Endometrium (tissue), 2 donors: Measurements from ENCODE around the gene DZANK1.
"Not testable (repeated sequence)": the region's sequence is repeated elsewhere in the genome, so short reads cannot be mapped to it uniquely, and the experiment has no call there.

Experiments
- FAIRE-seq: peaks from 2 replicates; lab custom pipeline; 2012; peaks lifted over from hg19 to GRCh38; lab: Jason Lieb, UNC
- donor health status: control.
- donor health status: control.

The DZANK1 gene

DNA sequence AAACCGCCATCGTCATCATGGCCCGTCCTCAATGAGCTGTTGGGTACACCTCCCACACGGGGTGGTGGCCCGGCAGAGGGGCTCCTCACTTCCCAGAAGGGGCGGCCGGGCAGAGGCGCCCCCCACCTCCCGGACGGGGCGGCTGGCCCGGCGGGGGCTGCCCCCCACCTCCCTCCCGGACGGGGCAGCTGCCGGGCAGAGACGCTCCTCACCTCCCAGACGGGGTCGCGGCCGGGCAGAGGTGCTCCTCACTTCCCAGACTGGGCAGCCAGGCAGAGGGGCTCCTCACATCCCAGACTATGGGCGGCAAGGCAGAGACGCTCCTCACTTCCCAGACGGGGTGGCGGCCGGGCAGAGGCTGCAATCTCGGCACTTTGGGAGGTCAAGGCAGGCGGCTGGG is 91.3 kb downstream of the DZANK1 start:
- FAIRE-seq: not testable (repeated sequence)

- no peak for FAIRE-seq
Observed at GRCh38 chr20:18372296-18372695, 94.5 kb downstream of the DZANK1 start.

- FAIRE-seq: no peak
Observed at GRCh38 chr20:18364768-18365167, 102.1 kb downstream of the DZANK1 start.

DNA sequence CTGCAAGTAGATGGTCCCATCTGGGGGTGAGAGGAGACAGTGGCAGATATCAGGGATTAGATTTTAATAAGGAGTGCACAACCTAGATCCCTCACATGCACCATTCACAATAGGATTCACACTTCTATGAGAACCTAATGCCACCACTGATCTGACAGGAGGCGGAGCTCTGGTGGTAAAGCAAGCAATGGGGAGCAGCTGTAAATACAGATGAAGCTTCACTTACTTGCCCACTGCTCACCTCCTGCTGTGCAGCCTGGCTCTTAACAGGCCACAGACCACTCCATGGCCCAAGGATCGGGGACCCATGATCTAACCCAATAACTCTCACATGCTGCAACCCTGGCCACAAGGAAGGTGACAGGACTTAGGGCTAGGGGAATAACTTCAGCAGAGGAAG is 103.1 kb downstream of the DZANK1 start:
- no peak for FAIRE-seq

DNA sequence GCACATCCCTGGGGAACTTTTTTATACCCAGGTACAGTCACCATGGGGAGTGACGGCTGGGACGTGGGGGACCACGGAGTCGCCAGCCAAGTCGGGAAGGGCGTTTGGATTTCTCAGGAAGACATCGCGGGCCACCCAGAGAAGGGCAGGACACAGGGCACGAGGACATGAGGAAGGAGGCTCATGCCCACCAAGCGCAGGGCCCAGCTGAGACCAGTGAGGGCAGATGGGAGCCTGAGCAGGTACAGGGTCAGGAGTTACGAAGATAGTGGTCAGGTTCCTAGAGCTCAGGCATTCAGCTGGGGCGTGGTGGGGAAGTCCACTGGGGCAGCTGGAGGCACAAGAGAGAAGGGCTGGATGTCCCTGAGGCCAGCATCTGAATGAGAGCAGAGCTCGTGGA is 103.9 kb downstream of the DZANK1 start:
- no peak for FAIRE-seq

DNA sequence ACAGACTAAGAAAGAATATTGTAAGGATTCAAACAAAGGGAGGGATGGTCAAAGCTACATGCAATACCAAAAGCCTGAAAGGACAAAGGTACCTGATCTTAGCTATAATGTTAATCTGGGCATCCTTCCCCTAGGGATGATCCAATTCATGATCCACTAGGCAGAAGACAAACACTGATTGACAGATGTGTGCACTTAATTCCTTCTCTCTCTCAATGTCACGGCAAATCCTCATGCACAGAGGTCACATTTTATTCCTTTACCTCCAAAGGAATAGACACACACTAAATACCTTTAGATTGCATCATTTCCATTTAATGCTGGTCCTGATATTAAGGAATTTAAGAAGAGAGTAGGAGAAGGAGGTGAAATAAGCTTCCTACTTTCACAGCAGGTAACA is 105.2 kb downstream of the DZANK1 start:
- FAIRE-seq: no peak

GRCh38 chr20:18360635-18361034 is 106.2 kb downstream of the DZANK1 start:
- no peak for FAIRE-seq

DNA sequence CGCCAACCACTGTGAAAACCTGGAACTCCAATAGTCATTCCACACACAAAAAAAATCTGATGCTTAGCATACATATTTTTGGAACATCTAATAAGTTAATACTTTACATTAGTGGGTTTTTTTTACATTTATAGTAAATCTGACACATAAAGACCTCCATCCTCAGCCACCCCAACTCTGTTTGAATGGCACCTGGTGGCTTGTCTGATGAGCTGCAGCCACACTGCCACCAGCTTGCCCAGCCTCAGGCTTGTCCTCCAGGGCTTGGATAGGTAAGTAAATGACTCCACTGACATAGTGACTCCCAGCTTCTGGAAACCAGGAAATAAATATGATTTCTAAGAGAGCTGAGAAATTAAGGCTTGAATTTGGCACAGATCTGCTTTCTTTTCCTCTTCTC is 107.0 kb downstream of the DZANK1 start:
- FAIRE-seq: no peak

DNA sequence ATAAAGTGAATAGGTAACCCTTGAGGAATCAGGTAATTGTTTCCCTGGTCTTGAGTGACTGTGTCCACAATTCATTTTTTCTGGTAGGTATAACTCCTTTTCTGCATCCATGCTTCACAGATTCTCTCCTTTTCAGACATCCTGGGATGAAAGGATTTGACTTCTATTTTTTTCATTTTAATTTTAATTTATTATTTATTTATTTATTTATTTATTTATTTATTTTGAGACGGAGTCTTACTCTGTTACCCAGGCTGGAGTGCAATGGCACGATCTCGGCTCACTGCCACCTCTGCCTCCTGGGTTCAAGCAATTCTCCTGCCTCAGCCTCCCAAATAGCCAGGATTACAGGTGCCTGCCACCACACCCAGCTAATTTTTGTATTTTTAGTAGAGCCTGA is 117.1 kb downstream of the DZANK1 start:
- FAIRE-seq: not testable (repeated sequence)
